NCI-H1092 treated with DMSO at 0.1 percent for 48 hours (cell line): ENCODE results near the gene RXFP4.

ENCODE experiments used
- DNase-seq: peaks from one replicate; lab custom pipeline; 2025; lab: John Stamatoyannopoulos, UW

RXFP4 gene

DNA sequence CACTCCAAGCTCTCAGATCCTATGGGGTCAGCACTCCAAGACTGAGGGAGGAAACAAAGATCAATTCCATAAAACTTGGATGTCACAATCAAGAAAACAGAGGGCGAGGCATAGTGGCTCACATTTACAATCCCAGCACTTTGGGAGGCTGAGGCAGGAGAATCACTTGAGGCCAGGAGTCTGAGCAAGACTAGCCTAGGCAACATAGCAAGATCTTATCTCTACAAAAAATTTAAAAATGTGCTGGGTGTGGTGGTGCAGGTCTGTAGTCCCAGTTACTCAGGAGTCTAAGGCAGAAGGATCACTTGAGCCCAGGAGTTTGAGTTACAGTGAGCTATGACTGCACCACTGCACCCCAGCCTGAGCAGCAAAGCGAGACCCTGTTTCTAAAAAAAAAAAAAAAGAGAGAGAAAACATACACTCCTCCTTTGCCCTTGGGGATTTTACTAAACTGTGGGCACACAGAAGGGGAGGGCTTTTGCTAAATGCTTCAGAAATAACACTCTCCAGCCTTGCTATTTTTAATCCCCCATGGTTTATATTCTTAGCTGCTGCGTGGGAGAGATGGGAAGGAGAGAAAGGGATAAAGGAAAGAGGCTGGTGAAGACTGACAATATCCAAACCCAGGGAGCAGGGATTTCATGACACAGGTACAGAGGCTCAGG, 18.8 kb downstream of the RXFP4 start:
- no peak for DNase-seq

DNA sequence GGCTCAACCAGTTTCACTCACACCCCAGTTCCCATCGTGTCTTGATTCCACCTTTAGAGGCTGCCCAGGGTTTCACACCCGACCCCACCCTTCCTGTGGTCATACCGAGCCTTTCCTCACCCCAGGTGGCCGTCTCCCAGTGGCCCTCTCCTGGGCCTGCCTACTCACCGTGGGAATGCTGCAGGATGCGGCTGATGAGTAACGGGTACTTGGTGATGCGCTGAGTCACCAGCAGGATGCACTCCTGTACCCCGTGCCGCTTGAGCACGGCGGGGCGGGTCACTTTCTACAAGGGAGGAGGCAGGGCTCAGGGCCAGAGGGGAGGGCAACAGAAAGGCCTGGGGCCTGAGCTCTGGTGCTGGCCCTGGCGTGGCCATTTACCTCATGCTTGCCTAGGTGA, 20.5 kb downstream of the RXFP4 start:
- no peak for DNase-seq

- DNase-seq = no peak
These were observed 21.3 kb downstream of the RXFP4 start for GRCh38 chr1:155962599-155963211.

DNA sequence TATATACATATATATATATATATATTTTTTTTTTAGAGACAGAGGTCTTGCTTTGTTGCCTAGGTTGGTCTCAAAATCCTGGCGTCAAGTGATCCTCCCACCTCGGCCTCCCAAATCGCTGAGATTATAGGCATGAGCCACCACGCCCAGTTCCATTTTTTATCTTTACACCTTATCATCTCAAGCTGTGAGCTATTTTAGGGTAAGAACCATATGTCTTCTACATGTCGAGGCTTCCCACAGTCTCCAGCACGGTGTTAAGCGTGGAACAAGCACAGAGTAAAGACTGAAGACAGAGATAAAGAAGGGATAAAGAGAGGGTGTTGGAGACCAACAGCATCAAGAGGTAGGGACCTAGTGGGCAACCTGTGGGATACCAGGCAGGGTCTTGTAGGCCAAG, 22.8 kb downstream of the RXFP4 start:
- DNase-seq = no peak

- DNase-seq = no peak
These were observed 24.7 kb downstream of the RXFP4 start for GRCh38 chr1:155966135-155966534.

- DNase-seq = no peak
These were observed 25.3 kb downstream of the RXFP4 start for GRCh38 chr1:155966750-155967149.

GRCh38 chr1:155967341-155968050, 26.1 kb downstream of the RXFP4 start:
- DNase-seq = peak; percentile 59

DNA sequence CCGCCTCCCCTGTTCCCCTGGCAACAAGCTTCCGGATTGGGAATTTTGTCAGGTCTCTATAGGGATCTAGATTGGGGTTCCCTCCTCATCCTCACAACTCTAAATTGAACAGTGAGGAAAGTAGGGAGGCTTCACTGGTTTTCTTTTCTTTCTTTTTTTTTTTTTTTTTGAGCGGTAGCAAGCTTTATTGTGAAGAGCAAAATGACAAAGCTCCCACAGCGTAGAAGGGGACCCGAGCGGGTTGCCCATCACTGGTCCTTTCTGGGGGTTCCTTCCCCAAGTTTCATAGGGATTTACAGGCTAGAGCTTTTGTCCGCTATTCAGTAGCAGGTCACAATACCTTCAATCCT, 26.6 kb downstream of the RXFP4 start:
- DNase-seq = no peak

DNA sequence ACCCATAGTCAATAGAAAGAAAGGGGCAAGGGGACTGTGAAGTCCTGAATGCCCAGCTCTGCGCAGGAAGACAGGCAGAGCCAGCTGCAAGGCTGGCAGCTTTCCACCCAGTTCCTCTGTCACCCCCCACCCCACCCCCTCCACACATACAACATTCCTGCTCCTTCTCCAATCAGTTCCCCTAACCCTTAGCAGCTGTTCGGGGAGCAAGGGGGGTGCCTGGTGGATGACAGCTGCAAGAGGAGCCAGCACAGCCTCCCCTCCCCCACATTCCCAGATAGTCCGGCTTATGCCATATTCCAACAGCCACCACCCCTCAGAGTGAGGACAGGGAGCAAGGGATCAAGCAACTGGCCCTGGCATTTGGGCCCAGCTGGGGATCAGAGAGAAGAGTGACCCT, 27.2 kb downstream of the RXFP4 start:
- DNase-seq = peak; percentile 76

- no peak for DNase-seq
These were observed 27.9 kb downstream of the RXFP4 start for GRCh38 chr1:155969377-155969791.

DNA sequence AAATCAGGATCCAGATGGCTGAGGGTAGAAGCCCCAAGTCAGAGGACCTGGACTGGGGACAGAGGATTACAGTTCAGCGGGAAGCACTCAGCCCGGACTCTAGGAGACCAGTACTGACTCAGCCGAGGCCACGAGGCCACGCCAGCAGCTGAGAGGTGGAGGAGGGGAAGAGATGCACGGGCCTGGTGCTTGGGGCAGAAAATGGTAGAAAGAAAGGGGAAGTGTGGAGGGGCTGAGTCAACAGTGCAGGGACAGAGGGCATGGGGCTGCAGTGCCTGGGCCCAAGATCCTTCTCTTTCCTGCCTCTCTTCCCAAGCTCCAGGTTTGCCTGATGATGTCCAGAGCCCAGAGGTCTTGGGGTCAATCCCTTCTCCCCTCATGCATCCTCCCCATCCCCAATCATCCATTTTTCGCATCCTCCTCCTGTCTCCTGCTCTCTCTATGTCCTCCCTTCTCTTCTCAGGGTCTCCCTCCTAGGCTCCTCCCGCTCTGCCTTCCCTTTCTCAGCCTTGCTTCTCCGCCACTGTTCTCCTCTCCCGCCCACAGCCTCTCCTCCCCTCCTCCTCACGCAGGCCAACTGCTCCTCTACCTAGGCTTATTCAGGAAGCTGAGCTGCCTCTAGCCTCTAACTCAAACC, 29.2 kb downstream of the RXFP4 start:
- DNase-seq = no peak

- no peak for DNase-seq
These were observed 30.7 kb downstream of the RXFP4 start for GRCh38 chr1:155971910-155972809.

DNA sequence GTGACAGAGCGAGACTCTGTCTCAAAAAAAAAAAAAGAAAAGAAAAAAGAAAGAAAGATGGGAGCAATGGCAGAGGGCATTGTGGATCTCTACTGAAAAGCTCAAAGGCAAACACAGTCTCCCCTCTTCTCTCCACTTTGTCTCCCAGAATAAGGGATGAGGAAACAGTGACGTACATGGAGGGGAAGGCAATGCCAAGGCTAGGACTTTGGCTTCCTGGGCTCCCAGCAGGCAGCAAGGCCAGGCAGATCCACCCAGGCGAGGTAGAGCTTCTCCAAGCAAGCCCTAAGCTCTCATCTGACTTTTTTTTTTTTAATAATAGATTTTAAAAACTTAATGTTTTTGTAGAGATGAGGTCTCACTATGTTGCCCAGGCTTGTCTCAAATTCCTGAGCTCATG, 32.3 kb downstream of the RXFP4 start:
- DNase-seq = no peak

DNA sequence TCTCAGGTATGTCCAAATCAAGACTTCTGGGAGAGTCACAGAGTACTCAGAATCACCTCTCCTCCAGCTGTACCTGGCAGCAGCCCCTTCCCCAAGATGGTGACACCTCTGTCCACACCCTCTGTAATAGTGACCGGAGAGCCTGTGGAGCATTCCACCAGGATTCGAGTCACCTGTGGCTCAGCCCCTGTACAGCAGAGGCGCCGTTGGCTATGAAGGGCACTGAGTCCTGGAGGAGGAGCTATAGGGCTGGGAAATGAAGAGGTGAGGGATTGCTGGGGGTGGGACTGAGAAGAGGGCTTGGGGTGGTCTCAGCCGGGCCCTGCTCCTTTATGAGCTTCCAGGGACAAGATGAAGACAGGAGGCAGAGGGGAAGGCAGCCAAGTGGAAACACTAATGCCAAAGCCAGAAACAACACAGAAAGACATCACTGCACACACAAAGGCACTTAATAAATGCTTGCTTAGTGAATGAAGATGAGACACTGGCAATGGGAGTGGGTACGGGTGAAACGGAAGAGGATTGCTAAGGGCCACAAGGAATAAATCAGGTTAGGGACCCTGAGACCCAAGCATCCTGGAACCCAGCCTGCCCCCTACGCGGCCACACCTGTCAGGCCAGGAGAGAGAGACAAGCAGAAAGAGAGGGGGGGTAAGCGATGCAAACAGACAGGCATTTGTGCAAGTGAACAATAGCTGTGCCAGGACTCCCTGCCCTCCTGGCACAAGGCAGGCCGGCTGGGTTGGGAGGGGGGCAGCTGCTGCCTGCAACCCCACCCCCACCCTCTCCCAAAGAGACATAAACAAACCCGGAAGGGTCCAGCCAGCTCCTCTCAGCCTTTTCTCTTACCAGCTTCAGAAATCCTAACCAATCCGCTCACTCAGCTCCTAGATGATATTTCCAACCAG, 33.0 kb downstream of the RXFP4 start:
- DNase-seq = peak; percentile 89

GRCh38 chr1:155975375-155976061, 34.1 kb downstream of the RXFP4 start:
- DNase-seq = no peak

GRCh38 chr1:155976062-155976912, 34.8 kb downstream of the RXFP4 start:
- peak; percentile 95 for DNase-seq

DNA sequence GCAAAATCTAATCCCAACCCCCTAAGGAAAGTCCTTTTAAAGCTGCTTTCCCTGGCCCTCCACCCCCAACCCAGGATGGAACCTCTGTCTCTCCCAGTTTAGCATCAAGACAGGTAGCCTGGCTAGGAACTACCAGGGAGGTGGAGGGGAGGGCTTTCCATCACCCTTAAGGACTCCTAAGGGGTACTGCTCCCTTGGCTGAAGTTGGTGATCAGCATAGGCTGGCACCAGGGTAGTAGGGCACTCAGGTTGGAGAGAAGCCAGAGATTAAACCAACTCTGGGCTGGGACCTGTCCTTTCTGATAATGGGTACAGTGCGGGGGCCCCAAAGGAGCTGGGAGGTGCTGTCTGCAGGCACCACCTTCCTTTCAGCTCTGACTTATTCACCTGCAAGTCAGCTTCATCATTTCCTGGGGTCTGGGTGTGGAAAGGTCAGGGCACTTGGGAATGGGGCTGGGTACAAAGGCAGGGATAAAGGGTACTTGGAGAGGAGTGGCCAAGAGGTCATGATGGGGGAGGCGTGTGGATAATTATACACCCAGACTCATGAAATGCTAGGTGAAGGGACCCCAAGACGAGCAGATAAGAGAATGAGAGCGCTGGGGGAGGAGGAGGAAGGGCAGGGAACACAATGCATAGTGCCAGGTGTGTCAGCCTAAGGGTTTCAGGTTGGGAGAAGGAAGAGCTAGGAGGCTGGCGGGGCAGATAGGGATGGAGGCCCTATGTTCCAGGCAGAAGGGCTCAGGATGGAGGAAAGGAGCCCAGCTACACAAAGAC, 35.7 kb downstream of the RXFP4 start:
- peak; percentile 63 for DNase-seq

DNA sequence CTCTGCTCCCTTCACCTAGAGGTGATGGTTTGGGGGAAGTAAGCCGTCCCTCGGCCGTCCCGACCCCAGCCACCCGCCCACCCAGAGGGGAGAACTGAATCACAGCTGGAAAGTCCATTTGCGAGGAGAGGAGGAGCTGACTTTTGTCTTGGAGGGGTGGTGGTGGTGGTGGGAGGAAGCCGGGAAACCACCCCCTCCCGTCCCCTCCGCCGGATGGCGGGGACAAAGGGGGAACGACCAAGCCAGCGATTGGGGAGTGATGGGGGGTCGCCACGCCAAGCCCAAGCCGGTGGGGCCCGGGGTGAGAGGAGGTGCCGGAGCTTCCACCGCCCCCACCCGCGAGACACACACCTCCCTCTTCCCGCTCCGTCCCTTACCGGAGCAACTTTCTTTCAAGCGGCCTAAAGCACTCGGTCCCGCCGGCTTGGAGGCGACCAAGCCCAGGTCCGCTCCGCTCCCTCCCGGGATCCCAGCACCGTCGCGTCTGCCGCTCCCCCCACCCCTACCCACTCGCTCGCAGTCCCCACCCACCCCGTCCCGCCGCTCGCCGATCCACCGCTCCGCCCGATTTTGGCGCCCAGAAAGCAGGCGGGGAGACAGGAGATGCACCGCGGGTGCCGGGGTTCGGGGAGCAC, 36.4 kb downstream of the RXFP4 start:
- peak; percentile 53 for DNase-seq
